GM21367 (cell line): Measurements from ENCODE around the gene SYT17.
A peak's percentile ranks its signal among the peaks of the same experiment; 100 is the strongest.

Source experiments
- ATAC-seq: cut with Tn5 transposase; IDR thresholded peaks from one replicate; pipeline ENCODE4 v1.9.1; 2021; ENCODE audit not compliant: unreplicated experiment

SYT17 gene

GRCh38 chr16:19167710-19168370, at the start of gene SYT17:
SYT17 (plus strand) TSS chr16:19168240; CDS start chr16:19168647, 407 bp downstream.
- peak; percentile 65 for ATAC-seq

- no peak for ATAC-seq
Measured at GRCh38 chr16:19118938-19119431, 49.1 kb upstream of the SYT17 start.

GRCh38 chr16:19119564-19119963, 48.5 kb upstream of the SYT17 start:
- no peak for ATAC-seq

GRCh38 chr16:19123535-19124178, 44.4 kb upstream of the SYT17 start:
- no peak for ATAC-seq

GRCh38 chr16:19126300-19126699, 41.7 kb upstream of the SYT17 start:
- ATAC-seq: no peak

- ATAC-seq: no peak
Measured at GRCh38 chr16:19127205-19127604, 40.8 kb upstream of the SYT17 start.

- ATAC-seq: no peak
Measured at GRCh38 chr16:19127674-19128131, 40.3 kb upstream of the SYT17 start.

- no peak for ATAC-seq
Measured at GRCh38 chr16:19128454-19129200, 39.4 kb upstream of the SYT17 start.

GRCh38 chr16:19130385-19130784, 37.7 kb upstream of the SYT17 start:
- ATAC-seq: no peak

- ATAC-seq: no peak
Measured at GRCh38 chr16:19130852-19131824, 36.9 kb upstream of the SYT17 start.

- no peak for ATAC-seq
Measured at GRCh38 chr16:19131825-19132218, 36.2 kb upstream of the SYT17 start.

GRCh38 chr16:19132255-19132654, 35.8 kb upstream of the SYT17 start:
- no peak for ATAC-seq

- no peak for ATAC-seq
Measured at GRCh38 chr16:19132898-19133297, 35.1 kb upstream of the SYT17 start.

GRCh38 chr16:19133600-19133999, 34.4 kb upstream of the SYT17 start:
- ATAC-seq: no peak

- ATAC-seq: no peak
Measured at GRCh38 chr16:19135201-19135842, 32.7 kb upstream of the SYT17 start.

GRCh38 chr16:19135896-19136438, 32.1 kb upstream of the SYT17 start:
- no peak for ATAC-seq

GRCh38 chr16:19136549-19137196, 31.4 kb upstream of the SYT17 start:
- ATAC-seq: no peak

GRCh38 chr16:19137201-19138128, 30.6 kb upstream of the SYT17 start:
- no peak for ATAC-seq
